ENCODE measurements around the gene NTHL1. TPM values are rescaled to one million over a fixed set of nuclear protein-coding genes. Genes with fewer than 3 reads are reported as not detected.
"Not testable (repeated sequence)": the region's sequence is repeated elsewhere in the genome, so short reads cannot be mapped to it uniquely, and the experiment has no call there.

The NTHL1 gene
- total RNA-seq, 2 donors from 2014 or later: 7.7 to 13.4 TPM

GRCh38 chr16:2016407-2016922, 31.2 kb downstream of the NTHL1 start:
- peaks cover 0 to 16% of the 10 kb centered on the region in 2 donors for H3K4me1 ChIP-seq (ENCODE audit: control insufficient read depth in 1 of 2, low read depth in 2 of 2)
- H3K27ac ChIP-seq: no peak overlapping the region
- no peaks in the 10 kb centered on the region for H3K9me3 ChIP-seq
- DNase-seq (ENCODE audit: low spot score) (no peak), ATAC-seq (ENCODE audit: insufficient number of reproducible peaks, low FRiP score, low read depth) (no peak)
- H3K36me3 ChIP-seq: no peaks in the 10 kb centered on the region
- peaks cover 6% of the 10 kb centered on the region for H3K27me3 ChIP-seq (replicated peaks; ENCODE audit: insufficient read depth)
- H3K4me3 ChIP-seq: no peak overlapping the region
- no peak for TF ChIP-seq CTCF (IDR thresholded peaks at IDR 0.05)

DNA sequence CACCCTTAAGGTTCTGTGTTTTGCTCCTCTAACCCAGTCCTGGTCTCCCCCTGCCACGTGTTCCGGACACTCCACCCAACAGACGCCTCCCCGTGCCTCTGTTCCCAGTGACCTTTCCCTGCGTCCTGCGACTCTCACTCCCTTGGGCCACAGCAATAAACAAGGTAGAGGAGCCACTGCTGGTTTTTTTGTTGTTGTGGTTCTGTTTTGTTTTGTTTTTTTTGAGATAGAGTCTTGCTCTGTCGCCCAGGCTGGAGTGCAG, 31.8 kb downstream of the NTHL1 start:
- H3K9me3 ChIP-seq: no peaks in the 10 kb centered on the region
- ATAC-seq (ENCODE audit: insufficient number of reproducible peaks, low FRiP score, low read depth) (no peak), DNase-seq (ENCODE audit: low spot score) (no peak)
- no peak for TF ChIP-seq CTCF (IDR thresholded peaks at IDR 0.05)
- H3K27me3 ChIP-seq (replicated peaks; ENCODE audit: insufficient read depth): peaks cover 6% of the 10 kb centered on the region
- peaks cover 0 to 16% of the 10 kb centered on the region in 2 donors for H3K4me1 ChIP-seq (ENCODE audit: control insufficient read depth in 1 of 2, low read depth in 2 of 2)
- no peak overlapping the region for H3K27ac ChIP-seq
- no peaks in the 10 kb centered on the region for H3K36me3 ChIP-seq
- H3K4me3 ChIP-seq: no peak overlapping the region

DNA sequence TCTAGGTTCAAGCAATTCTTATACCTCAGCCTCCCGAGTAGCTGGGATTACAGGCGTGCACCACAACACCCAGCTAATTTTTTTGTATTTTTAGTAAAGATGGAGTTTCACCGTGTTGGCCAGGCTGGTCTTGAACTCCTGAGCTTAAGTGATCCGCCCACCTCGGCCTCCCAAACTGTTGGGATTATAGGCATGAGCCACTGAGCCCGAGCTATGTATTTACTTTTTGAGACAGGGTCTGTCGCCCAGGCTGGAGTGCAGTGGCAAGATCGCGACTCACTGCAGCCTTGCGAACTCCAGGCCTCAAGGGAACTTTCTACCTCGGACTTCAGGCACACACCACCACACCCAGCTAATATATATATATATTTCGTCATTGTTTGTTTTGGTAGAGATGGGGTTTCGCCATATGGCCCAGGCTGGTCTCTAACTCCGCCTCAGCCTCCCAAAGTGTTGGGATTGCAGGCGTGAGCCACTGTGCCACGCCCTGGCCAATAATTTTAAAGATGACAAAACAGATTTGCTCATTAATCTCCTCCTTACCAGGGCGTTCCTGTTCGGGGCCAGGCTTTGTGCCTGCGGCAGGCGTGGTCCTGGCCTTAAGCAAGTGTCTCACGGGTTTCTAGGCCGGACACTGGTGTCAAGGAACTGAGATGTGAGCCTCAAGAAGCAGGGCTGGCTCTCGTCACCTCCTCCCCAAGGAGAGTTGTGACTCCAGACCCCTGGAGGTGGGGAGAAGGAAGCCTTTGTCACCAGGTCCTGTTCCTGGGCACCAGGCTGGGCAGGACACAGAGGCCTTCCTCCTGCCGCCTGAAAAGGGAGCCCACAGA, 32.3 kb downstream of the NTHL1 start:
- Histone ChIP-seq H3K27me3 (replicated peaks; ENCODE audit: insufficient read depth) (peaks cover 6% of the 10 kb centered on the region), H3K27ac (no peak overlapping the region), H3K9me3 (no peaks in the 10 kb centered on the region), H3K4me1 (ENCODE audit: control insufficient read depth in 1 of 2, low read depth in 2 of 2) (peaks cover 3 to 16% of the 10 kb centered on the region in 2 donors), H3K36me3 (no peaks in the 10 kb centered on the region), H3K4me3 (no peak overlapping the region)
- TF ChIP-seq CTCF (IDR thresholded peaks at IDR 0.05): no peak
- DNase-seq (ENCODE audit: low spot score): no peak
- ATAC-seq (ENCODE audit: insufficient number of reproducible peaks, low FRiP score, low read depth): no peak

DNA sequence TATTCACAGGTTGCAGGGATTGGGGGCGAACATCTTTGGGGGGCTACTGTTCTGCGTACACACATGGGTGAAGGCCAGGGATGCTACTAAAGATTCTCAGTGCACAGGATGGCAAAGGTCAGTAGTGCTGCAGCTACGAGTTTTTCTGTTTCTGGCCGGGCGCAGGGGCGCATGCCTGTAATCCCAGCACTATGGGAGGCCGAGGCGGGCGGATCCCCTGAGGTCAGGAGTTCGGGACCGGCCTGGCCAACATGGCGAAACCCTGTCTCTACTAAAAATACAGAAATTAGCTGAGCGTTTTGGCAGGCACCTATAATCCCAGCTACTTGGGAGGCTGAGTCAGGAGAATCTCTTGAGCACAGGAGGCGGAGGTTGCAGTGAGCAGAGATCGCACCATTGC, 34.1 kb downstream of the NTHL1 start:
- Histone ChIP-seq H3K36me3 (no peaks in the 10 kb centered on the region), H3K4me1 (ENCODE audit: control insufficient read depth in 1 of 2, low read depth in 2 of 2) (peaks cover 6 to 14% of the 10 kb centered on the region in 2 donors), H3K27me3 (replicated peaks; ENCODE audit: insufficient read depth) (no peaks in the 10 kb centered on the region), H3K4me3 (no peak overlapping the region), H3K9me3 (no peaks in the 10 kb centered on the region), H3K27ac (no peak overlapping the region)
- TF ChIP-seq CTCF (IDR thresholded peaks at IDR 0.05): no peak
- DNase-seq (ENCODE audit: low spot score) (no peak), ATAC-seq (ENCODE audit: insufficient number of reproducible peaks, low FRiP score, low read depth) (no peak)

DNA sequence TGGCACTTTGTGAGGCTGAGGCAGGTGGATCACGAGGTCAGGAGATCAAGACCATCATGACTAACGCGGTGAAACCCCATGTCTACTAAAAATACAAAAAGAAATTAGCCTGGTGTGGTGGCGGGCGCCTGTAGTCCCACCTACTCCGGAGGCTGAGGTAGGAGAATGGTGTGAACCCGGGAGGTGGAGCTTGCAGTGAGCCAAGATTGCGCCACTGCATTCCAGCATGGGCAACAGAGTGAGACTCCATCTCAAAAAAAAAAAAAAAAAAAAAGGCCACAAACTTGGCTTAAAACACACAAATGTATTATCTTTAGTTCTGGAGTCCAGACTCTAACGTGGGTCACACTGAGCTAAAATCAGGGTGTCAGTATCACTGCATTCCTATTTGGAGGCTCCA, 35.9 kb downstream of the NTHL1 start:
- not testable (repeated sequence) for H3K27me3 ChIP-seq (replicated peaks; ENCODE audit: insufficient read depth); H3K4me3 ChIP-seq; ATAC-seq (ENCODE audit: insufficient number of reproducible peaks, low FRiP score, low read depth); H3K36me3 ChIP-seq; DNase-seq (ENCODE audit: low spot score); H3K27ac ChIP-seq; H3K9me3 ChIP-seq
- peaks cover 24 to 32% of the 10 kb centered on the region in 2 donors for H3K4me1 ChIP-seq (ENCODE audit: control insufficient read depth in 1 of 2, low read depth in 2 of 2)

Data from thoracic aorta (tissue), 2 donors.